Bronchial epithelial cell (primary cell): ENCODE data around the gene NFIA. TPM values are rescaled to one million over a fixed set of nuclear protein-coding genes. Genes with fewer than 3 reads are reported as not detected.

Experiments used
- DNase-seq: peaks from one replicate; pipeline ENCODE4 v3.0.0-alpha.2; 2010; ENCODE audit warnings: low read depth
- FAIRE-seq: peaks from 2 replicates; lab custom pipeline; 2011; peaks lifted over from hg19 to GRCh38; lab: Jason Lieb, UNC
- H3K27me3 ChIP-seq: 2 replicates; pipeline ENCODE4 v1.5.1; 2011; ENCODE audit warnings: low read length; ENCODE audit not compliant: control insufficient read depth, insufficient read depth
- H3K36me3 ChIP-seq: 2 replicates; pipeline ENCODE4 v1.5.1; 2011; ENCODE audit warnings: low read length; ENCODE audit not compliant: control insufficient read depth, insufficient read depth
- H3K4me3 ChIP-seq: 2 replicates; pipeline ENCODE4 v1.5.1; 2011; ENCODE audit warnings: mild to moderate bottlenecking, low read depth, low read length, control low read depth
- CTCF ChIP-seq: IDR thresholded peaks from 2 replicates; pipeline ENCODE4 v1.5.1; 2011; ENCODE audit warnings: mild to moderate bottlenecking, moderate library complexity, low read length, control low read depth, inconsistent platforms; ENCODE audit not compliant: insufficient read depth, severe bottlenecking
- total RNA-seq: library from RNA; depleted of rRNA; stranded (reverse); fragments of >200 nt; gene quantifications from 2 replicates; pipeline ENCODE4 v1.2.1, GENCODE V29; 2014

Gene NFIA
- total RNA-seq, 1 donor from 2014 or later, result 7.4 TPM

- no peak for FAIRE-seq
- H3K4me3 ChIP-seq, result no peak overlapping the region
- no peak for DNase-seq
- TF ChIP-seq CTCF, result no peak
- H3K36me3 ChIP-seq, result no peaks in the 10 kb centered on the region
- H3K27me3 ChIP-seq, result no peaks in the 10 kb centered on the region
Observed at GRCh38 chr1:61190153-61190552, 107.8 kb downstream of the NFIA start.

- H3K4me3 ChIP-seq, result no peak overlapping the region
- no peak for FAIRE-seq
Observed at GRCh38 chr1:61190618-61191432, 108.5 kb downstream of the NFIA start.

GRCh38 chr1:61191433-61191720, 109.0 kb downstream of the NFIA start:
- no peak for DNase-seq
- no peak overlapping the region for H3K4me3 ChIP-seq
- H3K36me3 ChIP-seq, result no peaks in the 10 kb centered on the region
- FAIRE-seq, result no peak
- TF ChIP-seq CTCF, result no peak
- H3K27me3 ChIP-seq, result no peaks in the 10 kb centered on the region

More at GRCh38 chr1:61190618-61191432, 108.5 kb downstream of the NFIA start:
- H3K36me3 ChIP-seq, result no peaks in the 10 kb centered on the region
- no peaks in the 10 kb centered on the region for H3K27me3 ChIP-seq
- no peak for TF ChIP-seq CTCF
- no peak for DNase-seq

GRCh38 chr1:61192663-61193330, 110.4 kb downstream of the NFIA start:
- Histone ChIP-seq H3K4me3 (no peak overlapping the region), H3K27me3 (no peaks in the 10 kb centered on the region), H3K36me3 (no peaks in the 10 kb centered on the region)
- TF ChIP-seq CTCF, result no peak
- DNase-seq (no peak), FAIRE-seq (no peak)

- no peak for TF ChIP-seq CTCF
- no peak for FAIRE-seq
- H3K36me3 ChIP-seq, result no peaks in the 10 kb centered on the region
Observed at GRCh38 chr1:61193808-61194207, 111.4 kb downstream of the NFIA start.

GRCh38 chr1:61198554-61198953, 116.2 kb downstream of the NFIA start:
- no peak for TF ChIP-seq CTCF
- no peak for FAIRE-seq

More at GRCh38 chr1:61193808-61194207, 111.4 kb downstream of the NFIA start:
- no peaks in the 10 kb centered on the region for H3K27me3 ChIP-seq
- DNase-seq, result no peak
- H3K4me3 ChIP-seq, result no peak overlapping the region

More at GRCh38 chr1:61198554-61198953, 116.2 kb downstream of the NFIA start:
- DNase-seq, result no peak
- no peak overlapping the region for H3K4me3 ChIP-seq
- H3K36me3 ChIP-seq, result no peaks in the 10 kb centered on the region
- no peaks in the 10 kb centered on the region for H3K27me3 ChIP-seq
